HUES6 (cell line): ENCODE results near the gene AREL1.

Experiments used
- H3K27ac ChIP-seq: 2 replicates; pipeline ENCODE4 v1.7.0; 2013; ENCODE audit warnings: low read depth, mild to moderate bottlenecking, low read length, inconsistent platforms
- H3K27me3 ChIP-seq: 2 replicates; pipeline ENCODE4 v1.6.1; 2013; ENCODE audit warnings: low read length; ENCODE audit not compliant: control insufficient read depth, insufficient read depth
- H3K36me3 ChIP-seq: 2 replicates; pipeline ENCODE4 v1.6.1; 2013; ENCODE audit warnings: low read length; ENCODE audit not compliant: control insufficient read depth, insufficient read depth
- H3K4me1 ChIP-seq: 2 replicates; pipeline ENCODE4 v1.6.1; 2013; ENCODE audit warnings: low read length; ENCODE audit not compliant: control insufficient read depth, insufficient read depth
- H3K4me3 ChIP-seq: 2 replicates; pipeline ENCODE4 v1.5.1; 2013; ENCODE audit warnings: low read depth, low read length
- H3K9ac ChIP-seq: one replicate; pipeline ENCODE4 v1.6.1; 2013; ENCODE audit warnings: mild to moderate bottlenecking, low read length
- H3K9me3 ChIP-seq: 2 replicates; pipeline ENCODE4 v1.6.1; 2013; ENCODE audit warnings: low read depth, low read length; ENCODE audit not compliant: control insufficient read depth, insufficient read depth

AREL1 gene

GRCh38 chr14:74697976-74698375 is 14.9 kb downstream of the AREL1 start:
- H3K27me3 ChIP-seq: no peaks in the 10 kb centered on the region
- H3K9ac ChIP-seq: no peak overlapping the region
- no peaks in the 10 kb centered on the region for H3K4me1 ChIP-seq
- no peak overlapping the region for H3K27ac ChIP-seq
- H3K36me3 ChIP-seq: peaks cover 11% of the 10 kb centered on the region
- no peak overlapping the region for H3K4me3 ChIP-seq
- peaks cover 23% of the 10 kb centered on the region for H3K9me3 ChIP-seq

- Histone ChIP-seq H3K27me3 (no peaks in the 10 kb centered on the region), H3K36me3 (peaks cover 11% of the 10 kb centered on the region), H3K9ac (no peak overlapping the region), H3K4me1 (no peaks in the 10 kb centered on the region), H3K27ac (no peak overlapping the region), H3K9me3 (peaks cover 18% of the 10 kb centered on the region), H3K4me3 (no peak overlapping the region)
These were observed 15.3 kb downstream of the AREL1 start for GRCh38 chr14:74697543-74697942.

- Histone ChIP-seq H3K4me1 (no peaks in the 10 kb centered on the region), H3K27ac (no peak overlapping the region), H3K4me3 (no peak overlapping the region), H3K27me3 (no peaks in the 10 kb centered on the region), H3K36me3 (peaks cover 11% of the 10 kb centered on the region), H3K9me3 (peaks cover 13% of the 10 kb centered on the region), H3K9ac (no peak overlapping the region)
These were observed 15.9 kb downstream of the AREL1 start for GRCh38 chr14:74697011-74697410.

GRCh38 chr14:74695406-74695805 is 17.5 kb downstream of the AREL1 start:
- H3K27ac ChIP-seq: no peak overlapping the region
- H3K4me1 ChIP-seq: no peaks in the 10 kb centered on the region
- 0 out of 2 replicates have a peak, but pooled peaks cover 3% of the 10 kb centered on the region for H3K9me3 ChIP-seq
- peaks cover 22% of the 10 kb centered on the region for H3K36me3 ChIP-seq
- no peak overlapping the region for H3K4me3 ChIP-seq
- H3K27me3 ChIP-seq: no peaks in the 10 kb centered on the region
- H3K9ac ChIP-seq: no peak overlapping the region

GRCh38 chr14:74693191-74693590 is 19.7 kb downstream of the AREL1 start:
- Histone ChIP-seq H3K4me3 (no peak overlapping the region), H3K36me3 (peaks cover 33% of the 10 kb centered on the region), H3K9me3 (no peaks in the 10 kb centered on the region), H3K9ac (no peak overlapping the region), H3K27me3 (no peaks in the 10 kb centered on the region), H3K27ac (no peak overlapping the region), H3K4me1 (no peaks in the 10 kb centered on the region)

- Histone ChIP-seq H3K4me3 (no peak overlapping the region), H3K27me3 (no peaks in the 10 kb centered on the region), H3K4me1 (peaks cover 4% of the 10 kb centered on the region), H3K9ac (no peak overlapping the region), H3K36me3 (peaks cover 35% of the 10 kb centered on the region), H3K27ac (no peak overlapping the region), H3K9me3 (no peaks in the 10 kb centered on the region)
These were observed 21.4 kb downstream of the AREL1 start for GRCh38 chr14:74691456-74691855.

GRCh38 chr14:74685921-74686678 is 26.8 kb downstream of the AREL1 start:
- H3K27ac ChIP-seq: no peak overlapping the region
- H3K4me1 ChIP-seq: peaks cover 15% of the 10 kb centered on the region
- no peak overlapping the region for H3K9ac ChIP-seq

GRCh38 chr14:74685056-74685455 is 27.8 kb downstream of the AREL1 start:
- no peak overlapping the region for H3K4me3 ChIP-seq
- peaks cover 15% of the 10 kb centered on the region for H3K4me1 ChIP-seq
- no peaks in the 10 kb centered on the region for H3K9me3 ChIP-seq
- peaks cover 63% of the 10 kb centered on the region for H3K36me3 ChIP-seq
- no peaks in the 10 kb centered on the region for H3K27me3 ChIP-seq
- H3K27ac ChIP-seq: no peak overlapping the region
- H3K9ac ChIP-seq: no peak overlapping the region

More at GRCh38 chr14:74685921-74686678, 26.8 kb downstream of the AREL1 start:
- peaks cover 67% of the 10 kb centered on the region for H3K36me3 ChIP-seq
- H3K27me3 ChIP-seq: no peaks in the 10 kb centered on the region
- no peaks in the 10 kb centered on the region for H3K9me3 ChIP-seq
- no peak overlapping the region for H3K4me3 ChIP-seq

GRCh38 chr14:74684434-74684833 is 28.4 kb downstream of the AREL1 start:
- no peak overlapping the region for H3K9ac ChIP-seq
- H3K27ac ChIP-seq: no peak overlapping the region
- H3K9me3 ChIP-seq: no peaks in the 10 kb centered on the region
- peaks cover 62% of the 10 kb centered on the region for H3K36me3 ChIP-seq
- H3K4me3 ChIP-seq: no peak overlapping the region
- H3K27me3 ChIP-seq: no peaks in the 10 kb centered on the region
- H3K4me1 ChIP-seq: peaks cover 15% of the 10 kb centered on the region

GRCh38 chr14:74683406-74683805 is 29.5 kb downstream of the AREL1 start:
- H3K9me3 ChIP-seq: no peaks in the 10 kb centered on the region
- H3K4me1 ChIP-seq: peaks cover 15% of the 10 kb centered on the region
- H3K27me3 ChIP-seq: no peaks in the 10 kb centered on the region
- H3K4me3 ChIP-seq: no peak overlapping the region
- H3K27ac ChIP-seq: no peak overlapping the region
- H3K36me3 ChIP-seq: peaks cover 57% of the 10 kb centered on the region
- no peak overlapping the region for H3K9ac ChIP-seq

- H3K4me3 ChIP-seq: no peak overlapping the region
- no peaks in the 10 kb centered on the region for H3K9me3 ChIP-seq
- H3K9ac ChIP-seq: no peak overlapping the region
- H3K36me3 ChIP-seq: peaks cover 52% of the 10 kb centered on the region
- H3K27me3 ChIP-seq: no peaks in the 10 kb centered on the region
- no peak overlapping the region for H3K27ac ChIP-seq
- peaks cover 15% of the 10 kb centered on the region for H3K4me1 ChIP-seq
These were observed 30.5 kb downstream of the AREL1 start for GRCh38 chr14:74682169-74682952.
